ENCODE results near the gene RBPJL. TPM values are rescaled to one million over a fixed set of nuclear protein-coding genes. Genes with fewer than 3 reads are reported as not detected.

The RBPJL gene
- total and polyA plus RNA-seq, 4 donors = not detected

- H3K27me3 ChIP-seq (ENCODE audit: control insufficient read depth in 4 of 4, insufficient read depth in 4 of 4, low read length in 3 of 4) = peaks cover 0 to 2% (median 0%) of the 10 kb centered on the region in 4 donors
- H3K4me3 ChIP-seq (ENCODE audit: low read depth in 1 of 3, low read length in 3 of 3) = peak overlapping the region; percentile 4 to 45 (median 17)
- H3K9me3 ChIP-seq (ENCODE audit: control insufficient read depth in 4 of 4, low read length in 3 of 4) = no peaks in the 10 kb centered on the region
- DNase-seq (ENCODE audit: low spot score) = peak; percentile 79
- TF ChIP-seq JUND (IDR thresholded peaks at IDR 0.05) = no peak
- peak; percentile 63 to 73 for TF ChIP-seq RAD21 (IDR thresholded peaks at IDR 0.05)
- TF ChIP-seq, protein P1, sequence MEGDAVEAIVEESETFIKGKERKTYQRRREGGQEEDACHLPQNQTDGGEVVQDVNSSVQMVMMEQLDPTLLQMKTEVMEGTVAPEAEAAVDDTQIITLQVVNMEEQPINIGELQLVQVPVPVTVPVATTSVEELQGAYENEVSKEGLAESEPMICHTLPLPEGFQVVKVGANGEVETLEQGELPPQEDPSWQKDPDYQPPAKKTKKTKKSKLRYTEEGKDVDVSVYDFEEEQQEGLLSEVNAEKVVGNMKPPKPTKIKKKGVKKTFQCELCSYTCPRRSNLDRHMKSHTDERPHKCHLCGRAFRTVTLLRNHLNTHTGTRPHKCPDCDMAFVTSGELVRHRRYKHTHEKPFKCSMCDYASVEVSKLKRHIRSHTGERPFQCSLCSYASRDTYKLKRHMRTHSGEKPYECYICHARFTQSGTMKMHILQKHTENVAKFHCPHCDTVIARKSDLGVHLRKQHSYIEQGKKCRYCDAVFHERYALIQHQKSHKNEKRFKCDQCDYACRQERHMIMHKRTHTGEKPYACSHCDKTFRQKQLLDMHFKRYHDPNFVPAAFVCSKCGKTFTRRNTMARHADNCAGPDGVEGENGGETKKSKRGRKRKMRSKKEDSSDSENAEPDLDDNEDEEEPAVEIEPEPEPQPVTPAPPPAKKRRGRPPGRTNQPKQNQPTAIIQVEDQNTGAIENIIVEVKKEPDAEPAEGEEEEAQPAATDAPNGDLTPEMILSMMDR (IDR thresholded peaks at IDR 0.05; ENCODE audit: low read depth, low read length, missing input control) = peak; percentile 87
- H3K36me3 ChIP-seq (ENCODE audit: control insufficient read depth in 4 of 4, insufficient read depth in 3 of 4, low read depth in 1 of 4, low read length in 3 of 4) = no peaks in the 10 kb centered on the region
- H3K27ac ChIP-seq (ENCODE audit: low read depth in 1 of 2, low read length in 2 of 2) = no peak overlapping the region
- H3K9ac ChIP-seq (ENCODE audit: low read depth in 1 of 2, low read length in 2 of 2) = no peak overlapping the region
- 7% methylated on average over 79 of the region's 79 CpGs for WGBS
- peaks cover 0 to 12% (median 6%) of the 10 kb centered on the region in 4 donors for H3K4me1 ChIP-seq (ENCODE audit: control insufficient read depth in 4 of 4, insufficient read depth in 4 of 4, low read length in 3 of 4)
Observed at GRCh38 chr20:45293041-45294002, 13.3 kb upstream of the RBPJL start.

GRCh38 chr20:45294003-45294368 lies 12.7 kb upstream of the RBPJL start:
- no peak for DNase-seq (ENCODE audit: low spot score)
- H3K4me1 ChIP-seq (ENCODE audit: control insufficient read depth in 4 of 4, insufficient read depth in 4 of 4, low read length in 3 of 4) = peaks cover 0 to 12% (median 6%) of the 10 kb centered on the region in 4 donors
- H3K4me3 ChIP-seq (ENCODE audit: low read depth in 1 of 3, low read length in 3 of 3) = no peak overlapping the region
- 51% methylated on average over 5 of the region's 5 CpGs for WGBS
- H3K27ac ChIP-seq (ENCODE audit: low read depth in 1 of 2, low read length in 2 of 2) = no peak overlapping the region
- no peaks in the 10 kb centered on the region for H3K36me3 ChIP-seq (ENCODE audit: control insufficient read depth in 4 of 4, insufficient read depth in 3 of 4, low read depth in 1 of 4, low read length in 3 of 4)
- H3K9me3 ChIP-seq (ENCODE audit: control insufficient read depth in 4 of 4, low read length in 3 of 4) = no peaks in the 10 kb centered on the region
- no peak overlapping the region for H3K9ac ChIP-seq (ENCODE audit: low read depth in 1 of 2, low read length in 2 of 2)
- TF ChIP-seq MAX (IDR thresholded peaks at IDR 0.05) (no peak), RAD21 (IDR thresholded peaks at IDR 0.05) (no peak), RXRA (IDR thresholded peaks at IDR 0.05) (no peak), SP1 (IDR thresholded peaks at IDR 0.05) (no peak), JUND (IDR thresholded peaks at IDR 0.05) (no peak), HNF4G (IDR thresholded peaks at IDR 0.05) (no peak), TAF1 (conservative IDR thresholded peaks at IDR 0.05) (no peak), EGR1 (IDR thresholded peaks at IDR 0.05; ENCODE audit: low read depth in 2 of 2) (no peak), FOXA1 (IDR thresholded peaks at IDR 0.05) (no peak)
- TF ChIP-seq, protein P2, sequence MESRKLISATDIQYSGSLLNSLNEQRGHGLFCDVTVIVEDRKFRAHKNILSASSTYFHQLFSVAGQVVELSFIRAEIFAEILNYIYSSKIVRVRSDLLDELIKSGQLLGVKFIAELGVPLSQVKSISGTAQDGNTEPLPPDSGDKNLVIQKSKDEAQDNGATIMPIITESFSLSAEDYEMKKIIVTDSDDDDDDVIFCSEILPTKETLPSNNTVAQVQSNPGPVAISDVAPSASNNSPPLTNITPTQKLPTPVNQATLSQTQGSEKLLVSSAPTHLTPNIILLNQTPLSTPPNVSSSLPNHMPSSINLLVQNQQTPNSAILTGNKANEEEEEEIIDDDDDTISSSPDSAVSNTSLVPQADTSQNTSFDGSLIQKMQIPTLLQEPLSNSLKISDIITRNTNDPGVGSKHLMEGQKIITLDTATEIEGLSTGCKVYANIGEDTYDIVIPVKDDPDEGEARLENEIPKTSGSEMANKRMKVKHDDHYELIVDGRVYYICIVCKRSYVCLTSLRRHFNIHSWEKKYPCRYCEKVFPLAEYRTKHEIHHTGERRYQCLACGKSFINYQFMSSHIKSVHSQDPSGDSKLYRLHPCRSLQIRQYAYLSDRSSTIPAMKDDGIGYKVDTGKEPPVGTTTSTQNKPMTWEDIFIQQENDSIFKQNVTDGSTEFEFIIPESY (IDR thresholded peaks at IDR 0.05) = no peak
- H3K27me3 ChIP-seq (ENCODE audit: control insufficient read depth in 4 of 4, insufficient read depth in 4 of 4, low read length in 3 of 4) = peaks cover 0 to 2% (median 0%) of the 10 kb centered on the region in 4 donors

GRCh38 chr20:45294659-45295058 lies 12.0 kb upstream of the RBPJL start:
- Histone ChIP-seq H3K27me3 (ENCODE audit: control insufficient read depth in 4 of 4, insufficient read depth in 4 of 4, low read length in 3 of 4) (no peaks in the 10 kb centered on the region), H3K4me3 (ENCODE audit: low read depth in 1 of 3, low read length in 3 of 3) (no peak overlapping the region)
- WGBS = 92% methylated on average over 1 of the region's 1 CpG
- TF ChIP-seq MAX (IDR thresholded peaks at IDR 0.05) = no peak
- TF ChIP-seq YY1 (IDR thresholded peaks at IDR 0.05) = no peak
- TF ChIP-seq NR2F2 (IDR thresholded peaks at IDR 0.05) = no peak
- TF ChIP-seq RXRA (IDR thresholded peaks at IDR 0.05) = no peak
- no peak for TF ChIP-seq JUND (IDR thresholded peaks at IDR 0.05)
- TF ChIP-seq FOXA1 (IDR thresholded peaks at IDR 0.05) = no peak
- TF ChIP-seq FOXA2 (IDR thresholded peaks at IDR 0.05) = no peak
- no peak for TF ChIP-seq ATF3 (IDR thresholded peaks at IDR 0.05)
- no peak for TF ChIP-seq REST (IDR thresholded peaks at IDR 0.05)
- no peak for TF ChIP-seq GABPA (IDR thresholded peaks at IDR 0.05 in 1 of 2, conservative IDR thresholded peaks at IDR 0.05 in 1 of 2)
- no peak for TF ChIP-seq HNF4A (conservative IDR thresholded peaks at IDR 0.05)
- no peak for TF ChIP-seq HNF4G (IDR thresholded peaks at IDR 0.05)
- TF ChIP-seq EGR1 (IDR thresholded peaks at IDR 0.05; ENCODE audit: low read depth in 2 of 2) = no peak
- TF ChIP-seq RAD21 (IDR thresholded peaks at IDR 0.05) = no peak

More at GRCh38 chr20:45294659-45295058, 12.0 kb upstream of the RBPJL start:
- Histone ChIP-seq H3K36me3 (ENCODE audit: control insufficient read depth in 4 of 4, insufficient read depth in 3 of 4, low read depth in 1 of 4, low read length in 3 of 4) (no peaks in the 10 kb centered on the region), H3K9ac (ENCODE audit: low read depth in 1 of 2, low read length in 2 of 2) (no peak overlapping the region), H3K9me3 (ENCODE audit: control insufficient read depth in 4 of 4, low read length in 3 of 4) (no peaks in the 10 kb centered on the region), H3K27ac (ENCODE audit: low read depth in 1 of 2, low read length in 2 of 2) (no peak overlapping the region), H3K4me1 (ENCODE audit: control insufficient read depth in 4 of 4, insufficient read depth in 4 of 4, low read length in 3 of 4) (peaks cover 0 to 12% (median 6%) of the 10 kb centered on the region in 4 donors)
- no peak for DNase-seq (ENCODE audit: low spot score)
